Suppressor macrophage treated with lipopolysaccharide for 1 hour (primary cell): ENCODE measurements around the gene MAP2K2.
"Not testable (repeated sequence)": the region's sequence is repeated elsewhere in the genome, so short reads cannot be mapped to it uniquely, and the experiment has no call there.

Source experiments
- DNase-seq, 3 donors: peaks; one replicate each; pipeline ENCODE4 v3.0.0-alpha.2; 2020 to 2022

Gene MAP2K2

DNA sequence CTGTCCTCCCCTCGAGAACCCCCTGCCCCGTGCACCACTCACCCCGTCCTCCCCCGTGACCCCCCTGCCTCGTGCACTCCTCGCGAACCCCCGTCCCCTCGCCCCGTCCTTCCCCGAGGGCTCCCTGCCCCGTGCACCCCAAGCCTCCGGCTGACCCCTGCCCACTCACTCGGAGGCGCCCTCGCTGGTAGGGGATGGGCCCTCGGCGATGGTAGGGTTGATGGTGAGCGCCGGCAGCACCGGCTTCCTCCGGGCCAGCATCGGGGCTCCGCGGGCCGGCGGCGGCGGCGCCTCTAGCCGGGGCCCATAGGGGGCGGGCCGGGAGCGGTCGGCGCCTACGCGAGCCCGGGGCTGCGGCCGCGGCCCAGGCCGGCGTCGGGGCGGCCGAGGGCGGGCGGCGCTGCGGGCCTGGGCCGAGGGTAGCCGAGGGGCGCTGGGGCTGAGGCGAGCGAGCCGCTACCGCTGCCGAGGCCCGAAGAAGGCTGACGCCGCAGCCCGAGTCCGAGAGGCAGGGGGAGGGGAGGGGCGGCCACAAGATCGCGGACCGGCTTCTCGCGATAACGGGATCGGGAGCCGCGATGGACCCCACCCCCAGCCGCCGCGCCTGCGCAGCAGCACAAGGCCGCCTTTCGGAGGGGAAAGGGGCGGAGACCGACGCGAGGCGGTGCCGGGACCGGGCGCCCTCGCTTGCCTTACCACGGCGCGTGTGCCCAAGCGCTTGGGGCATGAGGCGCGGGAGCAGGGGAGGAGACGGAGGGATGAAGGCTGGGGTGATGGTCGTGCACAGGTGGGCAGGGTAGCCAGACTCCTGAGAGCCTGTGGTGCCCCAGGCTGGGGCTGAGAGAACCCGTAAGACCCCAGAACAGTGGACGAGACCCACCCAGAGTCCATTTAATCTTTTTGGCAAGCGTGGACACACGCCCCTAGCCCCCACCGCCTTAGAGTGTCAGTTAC is at the start of gene MAP2K2:
Gene MAP2K2, minus strand, starts transcription at position 508 of the 954 bp plus-strand sequence. Its CDS starts 247 bp downstream, at position 261.
- peak; percentile 97 to 99 (median 98) for DNase-seq

DNA sequence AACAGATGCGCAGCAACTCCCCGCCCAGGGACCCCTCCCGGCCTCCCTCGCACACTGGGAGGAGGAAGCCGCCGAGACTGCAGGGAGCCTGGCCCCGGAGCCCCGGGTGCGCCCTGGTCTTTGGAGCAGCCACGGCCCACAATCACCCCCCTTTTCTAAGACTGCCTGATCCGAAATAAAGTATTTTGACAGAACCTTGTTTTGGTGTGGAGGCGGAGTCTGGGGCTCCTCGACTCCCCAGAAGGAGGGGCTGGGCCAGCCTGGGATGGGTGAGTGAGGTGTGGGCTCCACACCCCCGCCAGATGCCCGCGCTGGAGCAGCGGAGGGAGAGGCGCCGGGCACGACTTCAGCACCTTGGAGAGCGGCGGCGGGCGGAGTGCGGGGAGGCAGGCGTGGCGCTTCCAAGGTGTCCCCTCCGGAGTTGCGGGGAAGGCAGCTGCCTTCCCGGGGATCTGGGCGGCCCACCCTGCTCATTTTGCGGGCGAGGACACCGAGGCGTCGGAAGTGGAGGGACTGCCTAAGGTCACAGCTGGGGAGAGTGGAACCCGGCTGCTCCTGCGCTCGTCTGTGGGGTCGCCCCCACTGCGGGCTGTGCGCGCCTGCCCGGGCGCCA is 49.0 kb upstream of the MAP2K2 start:
- peak; percentile 40 to 83 (median 65) for DNase-seq

GRCh38 chr19:4171676-4172075 is 47.8 kb upstream of the MAP2K2 start:
- no peak for DNase-seq

GRCh38 chr19:4164262-4164661 is 40.3 kb upstream of the MAP2K2 start:
- DNase-seq = no peak

DNA sequence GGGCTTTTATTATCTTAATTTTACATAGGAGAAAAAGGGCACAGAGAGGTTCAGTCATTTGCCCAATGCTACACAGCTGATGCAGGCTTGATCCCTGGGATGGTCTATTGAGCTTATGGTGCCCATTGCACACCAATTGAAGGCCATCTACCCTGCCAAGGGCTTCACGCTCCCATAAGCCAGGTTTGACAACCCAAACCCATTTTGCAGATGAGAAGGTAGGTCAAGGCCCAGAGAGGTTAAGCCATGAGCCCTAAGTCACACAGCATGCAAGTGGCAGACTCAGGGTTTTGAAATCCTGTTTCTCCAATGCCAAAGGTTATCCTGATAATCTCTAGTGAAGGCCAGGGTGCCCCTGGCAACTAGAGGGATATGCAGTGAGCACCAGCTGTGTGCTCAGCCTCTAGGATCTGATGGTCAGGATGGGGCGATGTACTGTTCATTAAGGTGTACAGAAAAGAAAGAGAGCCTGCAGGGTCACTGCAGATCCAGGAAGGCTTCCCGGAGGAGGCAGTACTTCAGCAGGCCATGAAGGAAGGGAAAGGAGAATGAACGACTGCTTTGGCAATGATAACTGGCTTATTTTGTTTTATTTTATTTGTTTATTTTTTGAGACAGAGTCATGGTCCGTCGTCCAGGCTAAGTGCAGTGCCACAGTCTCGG is 37.6 kb upstream of the MAP2K2 start:
- DNase-seq = no peak

- DNase-seq = not testable (repeated sequence)
Measured at GRCh38 chr19:4157971-4158370, 34.0 kb upstream of the MAP2K2 start.

DNA sequence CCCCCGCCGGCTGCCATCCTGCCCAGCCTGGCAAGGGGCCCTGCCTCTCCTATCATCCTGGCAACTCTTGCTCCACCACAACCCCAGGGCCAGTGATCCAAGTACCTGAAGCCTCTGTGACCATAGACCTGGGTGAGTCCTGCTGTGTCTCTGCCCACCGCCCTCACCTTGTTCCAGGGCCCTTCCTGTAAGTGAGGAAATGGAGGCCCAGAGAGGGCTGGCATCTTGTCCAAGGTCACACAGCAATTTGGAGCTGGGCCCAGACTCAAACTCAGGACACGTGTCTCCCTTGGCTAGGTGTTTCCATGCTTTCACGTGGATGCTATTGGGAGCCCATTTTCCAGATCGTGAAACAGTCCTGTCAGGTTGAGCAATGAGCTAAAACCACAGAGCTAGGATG is 33.2 kb upstream of the MAP2K2 start:
- DNase-seq = no peak

DNA sequence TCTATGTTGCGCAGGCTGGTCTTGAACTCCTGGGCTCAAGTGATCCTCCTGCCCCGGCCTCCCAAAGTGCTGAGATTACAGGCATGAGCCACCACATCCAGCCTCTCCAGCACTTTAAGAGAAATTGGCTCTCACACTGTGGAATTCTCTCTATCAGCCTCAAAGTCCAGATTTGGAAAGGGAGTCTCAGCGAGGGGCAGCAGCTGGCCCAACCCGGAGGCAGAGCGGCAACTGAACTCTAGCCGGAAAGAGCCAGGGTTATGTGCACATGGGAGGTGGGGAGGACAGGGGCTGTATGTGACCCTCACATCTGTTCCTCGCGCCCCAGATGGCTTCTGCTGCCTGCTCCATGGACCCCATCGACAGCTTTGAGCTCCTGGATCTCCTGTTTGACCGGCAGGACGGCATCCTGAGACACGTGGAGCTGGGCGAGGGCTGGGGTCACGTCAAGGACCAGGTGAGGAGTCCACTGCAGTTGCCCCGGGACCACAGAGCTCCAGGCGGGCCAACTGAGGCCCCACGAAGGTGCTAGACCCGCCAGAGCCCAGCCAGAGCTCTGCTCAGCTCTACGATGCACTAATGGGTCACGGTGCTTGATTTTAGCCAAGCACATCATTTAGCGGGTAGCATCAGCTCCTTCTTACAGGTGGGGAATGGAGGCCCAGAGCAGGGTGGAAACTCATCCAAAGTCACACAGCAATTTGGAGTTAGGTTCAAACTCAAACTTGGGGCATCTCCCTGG is 30.8 kb upstream of the MAP2K2 start:
- no peak for DNase-seq

GRCh38 chr19:4152241-4152998 is 28.5 kb upstream of the MAP2K2 start:
- no peak for DNase-seq

DNA sequence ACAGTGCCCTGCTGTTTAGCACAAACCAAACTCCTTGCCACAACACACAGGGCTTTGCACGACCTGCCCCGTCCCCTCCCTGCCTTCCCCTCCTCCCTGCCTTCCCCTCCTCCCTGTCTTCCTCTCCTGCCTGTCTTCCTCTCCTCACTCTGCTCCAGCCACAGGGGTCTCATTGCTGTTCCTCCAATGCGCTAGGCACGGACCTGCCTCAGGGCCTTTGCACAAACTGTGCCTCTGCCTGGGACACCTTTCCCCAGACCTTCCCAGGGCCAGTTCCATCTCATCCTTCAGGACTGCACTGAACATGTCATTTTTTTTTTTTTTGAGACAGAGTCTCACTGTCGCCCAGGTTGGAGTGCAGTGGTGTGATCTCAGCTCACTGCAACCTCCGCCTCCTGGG is 27.7 kb upstream of the MAP2K2 start:
- DNase-seq = no peak

DNA sequence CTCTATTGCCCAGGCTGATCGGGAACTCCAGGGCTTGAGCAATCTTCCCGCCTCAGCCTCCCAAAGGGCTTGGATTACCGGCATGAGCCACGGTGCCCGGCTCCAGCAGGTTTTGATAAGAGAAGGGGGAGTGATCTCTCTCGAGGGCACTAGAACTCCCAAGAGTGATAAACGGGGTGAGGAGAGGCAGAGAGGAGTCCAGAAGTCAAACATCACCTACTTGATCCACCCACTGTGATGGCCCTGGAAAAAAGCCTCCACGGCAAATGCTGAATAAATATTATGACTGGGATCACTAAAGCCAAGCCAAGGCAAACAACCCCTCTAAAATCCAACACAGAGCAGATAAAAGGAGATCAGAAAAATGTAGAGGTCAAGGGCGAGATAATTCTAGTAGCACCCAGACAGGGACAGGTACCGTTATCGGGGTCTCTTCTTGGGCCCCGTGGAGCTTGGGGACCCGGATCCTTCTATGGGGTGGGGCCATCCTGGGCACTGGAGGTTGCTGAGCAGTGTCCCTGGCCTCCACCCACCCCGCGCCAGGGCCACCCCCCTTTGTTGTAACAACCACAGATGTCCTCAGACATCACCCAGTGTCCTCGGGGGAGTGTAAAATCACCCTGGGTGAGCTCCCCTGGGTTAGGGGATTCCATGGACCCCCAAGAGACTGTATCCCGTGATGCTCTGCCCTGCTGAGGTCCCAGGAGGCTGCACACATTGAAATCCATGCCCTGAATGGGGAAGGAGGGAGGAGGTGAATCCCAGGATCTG is 25.8 kb upstream of the MAP2K2 start:
- DNase-seq = no peak

GRCh38 chr19:4144666-4145249 is 20.8 kb upstream of the MAP2K2 start:
- DNase-seq = peak; percentile 41 to 65 (median 42)

GRCh38 chr19:4142916-4143315 is 19.0 kb upstream of the MAP2K2 start:
- DNase-seq = not testable (repeated sequence)

DNA sequence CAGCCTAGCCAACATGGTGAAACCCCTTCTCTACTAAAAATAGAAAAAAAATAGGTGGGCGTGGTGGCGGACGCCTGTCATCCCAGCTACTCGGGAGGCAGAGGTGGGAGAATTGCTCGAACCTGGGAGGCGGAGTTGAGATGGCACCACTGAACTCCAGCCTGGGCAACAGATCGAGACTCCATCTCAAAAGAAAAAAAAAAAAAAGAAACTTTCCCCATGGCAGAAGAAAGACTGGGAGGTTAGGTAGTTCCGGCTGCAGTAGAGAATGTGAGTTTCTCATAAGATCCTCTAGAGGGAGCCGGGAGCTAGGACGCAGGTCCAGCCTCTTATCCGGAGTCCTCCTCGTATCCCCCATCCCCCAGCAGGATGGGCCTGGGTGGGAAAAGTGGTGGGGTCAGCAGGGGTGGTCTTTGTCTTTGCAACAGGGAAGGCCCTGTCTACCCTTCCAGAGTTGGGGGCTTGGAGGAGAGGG is 16.4 kb upstream of the MAP2K2 start:
- peak; percentile 71 to 79 (median 79) for DNase-seq

- DNase-seq = peak; percentile 77 to 86 (median 86)
Measured at GRCh38 chr19:4139614-4140236, 15.8 kb upstream of the MAP2K2 start.

- DNase-seq = no peak
Measured at GRCh38 chr19:4138445-4138844, 14.5 kb upstream of the MAP2K2 start.

- DNase-seq = peak in 1 of 3 donors; percentile 24
Measured at GRCh38 chr19:4136680-4137088, 12.8 kb upstream of the MAP2K2 start.

- DNase-seq = peak; percentile 37 to 84 (median 51)
Measured at GRCh38 chr19:4135386-4135785, 11.5 kb upstream of the MAP2K2 start.

- no peak for DNase-seq
Measured at GRCh38 chr19:4134351-4134750, 10.4 kb upstream of the MAP2K2 start.
